ENCODE results near the gene SUSD3.

- TF ChIP-seq CTCF (IDR thresholded peaks at IDR 0.05; ENCODE audit: low read depth, low read length, missing input control) (no peak), REST (IDR thresholded peaks at IDR 0.05) (no peak), ATF3 (IDR thresholded peaks at IDR 0.05) (no peak), RAD21 (IDR thresholded peaks at IDR 0.05) (no peak), FOXA1 (IDR thresholded peaks at IDR 0.05) (no peak), NR2F2 (IDR thresholded peaks at IDR 0.05) (no peak), GABPA (IDR thresholded peaks at IDR 0.05 in 1 of 2, conservative IDR thresholded peaks at IDR 0.05 in 1 of 2) (no peak), SP1 (IDR thresholded peaks at IDR 0.05) (no peak), MAX (IDR thresholded peaks at IDR 0.05) (no peak), EGR1 (IDR thresholded peaks at IDR 0.05; ENCODE audit: low read depth in 2 of 2) (no peak), YY1 (IDR thresholded peaks at IDR 0.05) (no peak), ZBTB33 (IDR thresholded peaks at IDR 0.05) (no peak), JUND (IDR thresholded peaks at IDR 0.05) (no peak)
Measured at GRCh38 chr9:93082841-93083411, 24.4 kb downstream of the SUSD3 start.
